ENCODE results near the gene CPSF2.

- TF ChIP-seq YY1 (IDR thresholded peaks at IDR 0.05; ENCODE audit: insufficient read depth, insufficient read length), result no peak
- no peak for TF ChIP-seq SUZ12 (IDR thresholded peaks at IDR 0.05; ENCODE audit: extremely low read depth, insufficient read depth, insufficient read length)
Measured at GRCh38 chr14:92198804-92199203, 77.0 kb downstream of the CPSF2 start.
